GM12891 (cell line): Measurements from ENCODE around the gene CES1.

Experiments
- POLR2A ChIP-seq: IDR thresholded peaks from 2 replicates; pipeline ENCODE4 v1.6.1; 2011; ENCODE audit warnings: low read depth, low read length, control low read depth
- POLR2AphosphoS5 ChIP-seq: IDR thresholded peaks from 2 replicates; pipeline ENCODE4 v1.6.1; 2011; ENCODE audit warnings: low read depth, low read length, control low read depth
- POU2F2 ChIP-seq: IDR thresholded peaks from 2 replicates; pipeline ENCODE4 v1.6.1; 2011; ENCODE audit warnings: low read depth, mild to moderate bottlenecking, control low read depth, low read length, moderate library complexity
- SPI1 ChIP-seq: IDR thresholded peaks from 2 replicates; pipeline ENCODE4 v1.6.1; 2011; ENCODE audit warnings: low read depth, low read length, control low read depth
- TAF1 ChIP-seq: IDR thresholded peaks from 2 replicates; pipeline ENCODE4 v1.6.1; 2011; ENCODE audit warnings: low read depth, low read length, control low read depth

- TF ChIP-seq SPI1 (no peak), POLR2AphosphoS5 (no peak), POLR2A (no peak), TAF1 (no peak), POU2F2 (no peak)
Measured at GRCh38 chr16:55871411-55872038, 38.6 kb upstream of the CES1 start.
